ENCODE data around the gene SLC48A1.
A peak's percentile ranks its signal among the peaks of the same experiment; 100 is the strongest.

SLC48A1 gene

DNA sequence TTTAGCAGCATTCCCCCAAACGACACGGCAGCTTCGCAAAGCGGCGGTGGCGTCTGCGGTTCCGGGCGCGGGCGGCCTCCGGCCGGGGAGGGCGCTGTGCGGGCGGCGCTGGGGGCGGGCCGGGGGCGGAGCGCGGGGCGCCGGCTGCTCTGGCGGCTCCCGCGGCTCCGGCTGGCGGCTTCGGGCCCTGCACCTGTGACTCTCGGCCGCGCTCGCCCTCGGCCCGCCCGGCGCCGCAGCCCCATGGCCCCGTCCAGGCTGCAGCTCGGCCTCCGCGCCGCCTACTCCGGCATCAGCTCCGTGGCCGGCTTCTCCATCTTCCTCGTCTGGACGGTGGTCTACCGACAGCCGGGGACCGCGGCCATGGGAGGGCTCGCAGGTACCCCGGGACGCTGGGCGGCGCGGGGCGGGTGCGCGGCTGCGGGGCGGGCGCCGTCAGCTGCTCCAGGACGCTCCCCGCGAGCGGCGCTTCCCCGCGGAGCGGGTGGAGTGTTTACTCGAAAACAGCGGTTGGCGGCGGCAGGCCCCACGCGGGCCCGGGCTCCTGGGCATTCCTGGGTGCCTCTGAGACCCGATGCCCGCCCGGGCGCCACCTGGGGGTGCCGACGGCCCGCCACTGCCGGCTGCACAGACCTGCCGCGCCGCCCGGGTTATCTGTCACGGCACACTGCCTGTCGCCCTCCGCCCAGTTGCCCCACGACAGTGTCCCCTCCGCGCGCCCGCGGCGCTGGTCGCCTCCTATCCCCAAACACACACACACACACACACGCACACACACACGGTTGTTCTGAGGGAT is at the start of gene SLC48A1:
Gene SLC48A1, plus strand, starts transcription at position 177 of the 796 bp plus-strand sequence. Its CDS starts 67 bp downstream, at position 244.
- Mint-ChIP-seq H3K9me3 (no peaks in the 10 kb centered on the region), H3K27me3 (no peaks in the 10 kb centered on the region), H3K4me1 (peaks cover 52% of the 10 kb centered on the region), H3K4me3 (peak within 1 kb of the TSS; percentile 92 to 96), H3K27ac (peak within 1 kb of the TSS; percentile 86 to 97)
- peak; percentile 86 for ATAC-seq
- peak; percentile 69 to 77 for DNase-seq

GRCh38 chr12:47725091-47725772 is 47.8 kb upstream of the SLC48A1 start, which contains the start of gene ENDOU:
TSS of gene ENDOU (minus strand) at chr12:47725490. CDS start at chr12:47725413, 77 bp downstream.
- H3K4me1 Mint-ChIP-seq, result peaks cover 49% of the 10 kb centered on the region
- H3K9me3 Mint-ChIP-seq, result no peaks in the 10 kb centered on the region
- no peak for DNase-seq
- no peak for ATAC-seq
- H3K4me3 Mint-ChIP-seq, result no peak within 1 kb of the TSS
- H3K27ac Mint-ChIP-seq, result peak within 1 kb of the TSS in 1 of 2 donors; percentile 33
- H3K27me3 Mint-ChIP-seq, result peaks cover 13% of the 10 kb centered on the region

GRCh38 chr12:47725893-47726292 is 47.1 kb upstream of the SLC48A1 start:
- no peak for ATAC-seq
- Mint-ChIP-seq H3K27ac (peak overlapping the region in 1 of 2 donors; percentile 33), H3K4me3 (no peak overlapping the region)

GRCh38 chr12:47729233-47729632 is 43.8 kb upstream of the SLC48A1 start:
- ATAC-seq, result no peak
- no peak for DNase-seq
- no peak overlapping the region for H3K27ac Mint-ChIP-seq
- peaks cover 16% of the 10 kb centered on the region for H3K4me1 Mint-ChIP-seq
- H3K9me3 Mint-ChIP-seq, result no peaks in the 10 kb centered on the region
- H3K4me3 Mint-ChIP-seq, result no peak overlapping the region
- peaks cover 10% of the 10 kb centered on the region for H3K27me3 Mint-ChIP-seq

More at GRCh38 chr12:47725893-47726292, 47.1 kb upstream of the SLC48A1 start:
- peaks cover 13% of the 10 kb centered on the region for H3K27me3 Mint-ChIP-seq
- H3K4me1 Mint-ChIP-seq, result peaks cover 45% of the 10 kb centered on the region
- no peaks in the 10 kb centered on the region for H3K9me3 Mint-ChIP-seq
- DNase-seq, result no peak

DNA sequence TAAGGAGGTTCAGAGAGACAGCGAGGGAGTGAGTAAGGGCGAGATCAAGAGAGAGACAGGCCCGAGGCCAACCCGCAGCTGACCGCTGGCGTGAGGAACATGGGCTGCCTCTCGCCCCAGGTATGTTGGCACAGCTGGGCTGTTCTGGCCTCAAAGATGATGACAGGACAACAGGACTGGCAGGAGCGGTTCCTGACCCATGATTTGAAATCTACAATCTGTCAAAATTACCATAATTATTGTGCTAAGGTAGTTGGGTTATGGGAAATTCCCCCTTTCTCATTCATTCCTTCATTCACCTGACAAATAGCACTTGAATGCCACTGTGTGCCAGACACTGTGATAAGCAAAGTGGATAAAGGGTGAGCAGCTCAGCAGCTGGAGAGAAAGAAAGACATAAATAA is 42.7 kb upstream of the SLC48A1 start:
- H3K4me3 Mint-ChIP-seq, result no peak overlapping the region
- H3K4me1 Mint-ChIP-seq, result peaks cover 7% of the 10 kb centered on the region
- ATAC-seq (no peak), DNase-seq (no peak)
- H3K27me3 Mint-ChIP-seq, result no peaks in the 10 kb centered on the region
- no peaks in the 10 kb centered on the region for H3K9me3 Mint-ChIP-seq
- no peak overlapping the region for H3K27ac Mint-ChIP-seq

- DNase-seq, result no peak
- Mint-ChIP-seq H3K27ac (no peak overlapping the region), H3K4me3 (no peak overlapping the region), H3K4me1 (no peaks in the 10 kb centered on the region), H3K27me3 (no peaks in the 10 kb centered on the region), H3K9me3 (no peaks in the 10 kb centered on the region)
- no peak for ATAC-seq
These were observed 41.3 kb upstream of the SLC48A1 start for GRCh38 chr12:47731723-47732122.

- no peak for DNase-seq
- H3K27ac Mint-ChIP-seq, result peak overlapping the region in 1 of 2 donors; percentile 71
- H3K4me3 Mint-ChIP-seq, result no peak overlapping the region
- no peaks in the 10 kb centered on the region for H3K27me3 Mint-ChIP-seq
- H3K4me1 Mint-ChIP-seq, result no peaks in the 10 kb centered on the region
- H3K9me3 Mint-ChIP-seq, result no peaks in the 10 kb centered on the region
- no peak for ATAC-seq
These were observed 40.5 kb upstream of the SLC48A1 start for GRCh38 chr12:47732504-47732903.

DNA sequence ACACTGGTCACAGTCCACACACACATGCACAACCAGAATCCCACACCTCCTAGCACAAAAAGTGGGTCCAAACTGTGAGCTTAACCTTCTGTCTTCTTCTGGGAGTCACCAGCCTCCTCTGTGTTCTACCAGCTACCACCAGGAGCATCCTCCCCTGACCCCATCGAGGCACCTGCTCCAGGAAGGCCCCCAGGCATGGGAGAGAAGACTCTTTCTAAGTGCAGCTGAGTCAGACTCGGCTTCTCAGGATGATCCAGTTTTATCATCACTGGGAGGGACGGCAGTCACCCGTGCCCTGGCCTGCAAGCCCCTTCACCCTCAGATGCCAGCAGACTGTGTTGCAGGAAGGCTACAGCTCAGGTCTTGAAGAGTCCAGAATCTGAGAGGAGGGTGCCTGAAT is 39.9 kb upstream of the SLC48A1 start:
- no peak overlapping the region for H3K4me3 Mint-ChIP-seq
- H3K4me1 Mint-ChIP-seq, result peaks cover under 1% of the 10 kb centered on the region
- H3K9me3 Mint-ChIP-seq, result no peaks in the 10 kb centered on the region
- H3K27ac Mint-ChIP-seq, result peak overlapping the region in 1 of 2 donors; percentile 61
- no peaks in the 10 kb centered on the region for H3K27me3 Mint-ChIP-seq
- no peak for DNase-seq
- ATAC-seq, result no peak

GRCh38 chr12:47734725-47735480 is 38.1 kb upstream of the SLC48A1 start:
- H3K9me3 Mint-ChIP-seq, result no peaks in the 10 kb centered on the region
- H3K27ac Mint-ChIP-seq, result no peak overlapping the region
- ATAC-seq (no peak), DNase-seq (no peak)
- H3K4me3 Mint-ChIP-seq, result no peak overlapping the region
- peaks cover 18% of the 10 kb centered on the region for H3K4me1 Mint-ChIP-seq
- H3K27me3 Mint-ChIP-seq, result no peaks in the 10 kb centered on the region

- H3K9me3 Mint-ChIP-seq, result no peaks in the 10 kb centered on the region
- DNase-seq (no peak), ATAC-seq (no peak)
- no peak overlapping the region for H3K4me3 Mint-ChIP-seq
- peaks cover 26% of the 10 kb centered on the region for H3K4me1 Mint-ChIP-seq
- no peak overlapping the region for H3K27ac Mint-ChIP-seq
- H3K27me3 Mint-ChIP-seq, result no peaks in the 10 kb centered on the region
These were observed 37.4 kb upstream of the SLC48A1 start for GRCh38 chr12:47735649-47736048.

DNA sequence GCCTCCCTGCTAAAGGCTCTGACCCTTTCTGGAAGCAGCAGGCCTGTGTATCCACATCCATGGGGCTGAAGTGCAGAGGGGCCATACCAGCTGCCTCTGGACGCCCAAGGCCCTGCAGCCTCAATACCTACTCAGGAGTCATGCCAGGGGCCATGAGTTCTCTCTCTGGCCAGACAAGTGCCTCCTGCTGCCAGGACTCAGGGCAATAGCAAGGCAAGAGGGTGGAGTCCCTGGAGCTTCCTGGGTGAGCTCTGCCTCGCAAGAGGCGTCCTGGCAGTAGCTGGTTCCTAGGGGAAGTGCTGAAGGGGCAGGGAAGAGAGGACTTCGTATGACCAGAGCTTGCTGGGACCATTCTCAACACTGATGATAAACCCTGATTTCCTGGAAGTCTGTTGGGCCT is 36.8 kb upstream of the SLC48A1 start:
- DNase-seq, result no peak

DNA sequence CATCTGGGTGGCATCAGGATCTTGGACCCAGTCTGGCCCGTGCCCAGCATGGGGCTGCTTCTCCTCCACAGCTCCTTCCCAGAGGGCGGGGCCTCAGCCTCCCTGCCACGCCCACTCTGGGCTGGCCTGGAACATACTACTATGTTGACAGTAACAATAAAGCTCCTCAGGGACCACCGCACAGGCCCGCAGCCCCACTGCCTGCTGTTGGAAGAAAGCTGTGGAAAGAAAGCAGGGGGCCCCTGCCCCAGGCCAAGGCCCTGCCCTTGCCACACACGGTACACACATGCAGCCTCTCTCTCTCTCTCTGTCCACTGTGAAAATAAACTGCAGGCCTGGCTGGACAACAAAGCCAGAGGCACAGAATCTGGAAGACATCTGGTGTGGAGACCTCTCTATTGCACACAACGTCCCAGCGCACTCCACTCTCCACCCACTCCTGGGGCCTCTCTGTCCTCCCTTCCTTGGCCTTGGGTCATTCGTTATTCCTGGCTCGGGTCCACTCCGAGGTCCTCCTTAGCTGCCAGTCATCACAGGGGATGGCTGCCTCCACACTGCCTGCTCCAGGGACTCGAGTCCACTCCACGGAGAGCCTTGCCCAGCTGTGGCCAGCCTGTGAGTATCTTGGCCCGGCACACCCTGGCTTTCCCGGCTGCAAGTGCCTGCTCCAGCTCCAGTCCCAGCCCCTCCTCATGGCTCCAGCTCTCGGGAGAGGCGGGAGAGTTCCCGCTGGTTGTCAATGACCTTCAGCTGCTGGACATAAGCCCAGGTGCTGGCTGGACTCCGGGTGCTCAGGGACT is 36.0 kb upstream of the SLC48A1 start:
- Mint-ChIP-seq H3K4me3 (no peak overlapping the region), H3K9me3 (no peaks in the 10 kb centered on the region), H3K27ac (peak overlapping the region in 1 of 2 donors; percentile 67), H3K27me3 (no peaks in the 10 kb centered on the region), H3K4me1 (peaks cover 36% of the 10 kb centered on the region)
- ATAC-seq (no peak), DNase-seq (no peak)

More for the DNA sequence above, 36.8 kb upstream of the SLC48A1 start:
- Mint-ChIP-seq H3K4me1 (peaks cover 31% of the 10 kb centered on the region), H3K4me3 (no peak overlapping the region), H3K27ac (peak overlapping the region in 1 of 2 donors; percentile 12), H3K9me3 (no peaks in the 10 kb centered on the region), H3K27me3 (no peaks in the 10 kb centered on the region)
- no peak for ATAC-seq

DNA sequence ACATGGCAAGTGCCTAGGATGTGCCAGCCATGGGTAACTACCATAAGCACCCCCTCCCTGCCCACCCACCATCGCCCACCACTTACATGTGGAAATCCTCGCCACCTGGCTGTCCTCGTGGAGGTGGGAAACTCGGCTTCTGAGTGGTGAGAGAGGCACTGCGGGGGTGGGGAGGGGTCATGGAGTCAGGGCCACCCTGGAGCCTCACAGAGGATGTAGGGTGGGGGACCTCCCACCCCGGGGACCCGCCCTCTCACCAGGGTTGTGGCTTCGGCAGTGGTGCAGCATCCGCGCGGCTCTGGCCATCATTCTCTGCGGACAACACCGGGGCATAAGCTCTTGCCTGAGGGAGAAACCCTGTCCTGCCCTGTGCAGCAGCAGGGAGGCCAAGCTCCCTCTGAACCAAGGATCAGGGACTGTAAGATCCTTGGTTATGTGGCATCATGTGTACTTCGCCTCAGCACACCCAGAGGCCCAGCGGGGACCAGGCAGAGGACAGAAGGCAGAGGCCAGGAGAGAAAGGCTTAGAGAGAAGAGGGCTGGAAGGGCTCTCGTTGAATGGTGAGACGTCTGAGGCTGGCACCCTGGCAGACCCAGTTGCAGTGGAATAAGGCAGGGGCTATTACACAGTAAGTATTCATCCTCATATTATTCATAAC is 35.0 kb upstream of the SLC48A1 start:
- peak overlapping the region in 1 of 2 donors; percentile 56 for H3K27ac Mint-ChIP-seq

DNA sequence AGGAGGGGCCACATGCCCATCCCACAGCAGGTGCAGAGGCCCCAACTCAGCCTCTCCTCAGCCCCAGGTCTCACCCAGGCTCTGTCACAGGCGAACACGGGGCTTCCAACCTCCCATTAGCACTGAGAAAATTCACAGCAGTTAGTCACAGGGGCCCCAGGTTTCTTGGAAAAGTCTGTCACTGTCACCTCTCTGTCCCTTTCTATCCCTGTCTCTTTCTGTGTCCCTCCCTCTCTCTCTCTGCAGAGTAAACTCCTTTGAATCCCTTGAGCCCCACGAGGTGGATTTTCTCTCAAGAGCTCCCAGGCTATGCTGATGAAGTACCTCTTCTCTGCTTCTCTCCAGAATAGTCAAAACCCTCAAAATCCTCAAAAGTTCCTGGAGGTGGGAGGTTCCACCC is 33.7 kb upstream of the SLC48A1 start:
- H3K9me3 Mint-ChIP-seq, result no peaks in the 10 kb centered on the region
- H3K27ac Mint-ChIP-seq, result peak overlapping the region in 1 of 2 donors; percentile 0
- peaks cover 45% of the 10 kb centered on the region for H3K4me1 Mint-ChIP-seq
- DNase-seq, result no peak
- H3K27me3 Mint-ChIP-seq, result peaks cover 10% of the 10 kb centered on the region
- no peak for ATAC-seq
- H3K4me3 Mint-ChIP-seq, result no peak overlapping the region

More for the DNA sequence above, 35.0 kb upstream of the SLC48A1 start:
- ATAC-seq (no peak), DNase-seq (no peak)
- peaks cover under 1% of the 10 kb centered on the region for H3K27me3 Mint-ChIP-seq
- no peaks in the 10 kb centered on the region for H3K9me3 Mint-ChIP-seq
- peaks cover 36% of the 10 kb centered on the region for H3K4me1 Mint-ChIP-seq
- no peak overlapping the region for H3K4me3 Mint-ChIP-seq
